Neural cell (in vitro differentiated cells): Measurements from ENCODE around the gene RNF144A. TPM values are rescaled to one million over a fixed set of nuclear protein-coding genes. Genes with fewer than 3 reads are reported as not detected.

Experiments
- H2AFZ ChIP-seq: fragments of 200-600, 300-800 bp; sonication (generic), shearing (Covaris generic); 2 replicates; pipeline ENCODE4 v1.6.0; 2014; ENCODE audit warnings: low read depth, mild to moderate bottlenecking, antibody characterized with exemption, low read length, moderate library complexity
- H3F3A ChIP-seq: fragments of 200-600 bp; shearing (Covaris generic); 2 replicates; pipeline ENCODE4 v1.6.1; 2016; ENCODE audit warnings: mild to moderate bottlenecking, moderate library complexity, mixed read lengths, antibody characterized with exemption, low read length; ENCODE audit not compliant: insufficient read depth, poor library complexity, severe bottlenecking
- H3K27ac ChIP-seq: fragments of 200-600, 300-800 bp; sonication (generic), shearing (Covaris generic); 2 replicates; pipeline ENCODE4 v1.5.1; 2014; ENCODE audit warnings: mild to moderate bottlenecking, low read length, moderate library complexity
- H3K27me3 ChIP-seq: fragments of 300-800, 200-600 bp; sonication (generic), shearing (Covaris generic); 2 replicates; pipeline ENCODE4 v1.6.0; 2014; ENCODE audit warnings: mild to moderate bottlenecking, low read depth, low read length, moderate library complexity; ENCODE audit not compliant: insufficient read depth
- H3K36me3 ChIP-seq: fragments of 300-800, 200-600 bp; sonication (generic), shearing (Covaris generic); 2 replicates; pipeline ENCODE4 v1.5.1; 2014; ENCODE audit warnings: mild to moderate bottlenecking, antibody characterized with exemption, low read length, moderate library complexity; ENCODE audit not compliant: insufficient read depth
- H3K4me2 ChIP-seq: fragments of 300-800, 200-600 bp; sonication (generic), shearing (Covaris generic); 2 replicates; pipeline ENCODE4 v1.6.0; 2014; ENCODE audit warnings: mild to moderate bottlenecking, low read length
- H3K4me3 ChIP-seq: fragments of 300-800, 200-600 bp; sonication (generic), shearing (Covaris generic); 2 replicates; pipeline ENCODE4 v1.5.1; 2014; ENCODE audit warnings: mild to moderate bottlenecking, low read length, moderate library complexity
- H3K79me2 ChIP-seq: fragments of 200-600 bp; shearing (Covaris generic); replicated peaks from 2 replicates; pipeline ENCODE4 v1.6.0; 2014; ENCODE audit warnings: mild to moderate bottlenecking, low read length, moderate library complexity; ENCODE audit not compliant: insufficient read depth
- H3K9ac ChIP-seq: fragments of 300-800, 200-600 bp; sonication (generic), shearing (Covaris generic); 2 replicates; pipeline ENCODE4 v1.6.1; 2016; ENCODE audit warnings: mild to moderate bottlenecking, low read length, mixed read lengths
- H3K9me2 ChIP-seq: fragments of 200-600 bp; shearing (Covaris generic); 2 replicates; pipeline ENCODE4 v1.6.1; 2016; ENCODE audit warnings: mild to moderate bottlenecking, low read length, mixed read lengths; ENCODE audit not compliant: insufficient read depth
- H3K9me3 ChIP-seq: fragments of 200-600, 300-800 bp; sonication (generic), shearing (Covaris generic); 2 replicates; pipeline ENCODE4 v1.6.1; 2016; ENCODE audit warnings: mild to moderate bottlenecking, mixed run types, low read length, moderate library complexity, mixed read lengths
- H4K20me1 ChIP-seq: fragments of 200-600 bp; shearing (Covaris generic); 2 replicates; pipeline ENCODE4 v1.6.1; 2016; ENCODE audit warnings: mild to moderate bottlenecking, mixed run types; ENCODE audit not compliant: insufficient read depth
- CTCF ChIP-seq: fragments of 450-650 bp; IDR thresholded peaks from 2 replicates; pipeline ENCODE4 v1.5.1; 2014; ENCODE audit warnings: antibody characterized with exemption, mild to moderate bottlenecking, moderate library complexity; ENCODE audit not compliant: poor library complexity, severe bottlenecking
- EP300 ChIP-seq: fragments of 450-650 bp; conservative IDR thresholded peaks from 2 replicates; pipeline ENCODE4 v1.6.1; 2014; ENCODE audit warnings: antibody characterized with exemption, mild to moderate bottlenecking, moderate library complexity; ENCODE audit not compliant: poor library complexity, severe bottlenecking
- EZH2 ChIP-seq: fragments of 200-600, 300-800 bp; shearing (Covaris generic), sonication (generic); IDR thresholded peaks from 2 replicates; pipeline ENCODE4 v1.6.1; 2014; ENCODE audit warnings: antibody characterized with exemption, low read length, borderline replicate concordance, mild to moderate bottlenecking; ENCODE audit not compliant: insufficient read depth, poor library complexity, severe bottlenecking
- MXI1 ChIP-seq: fragments of 450-650 bp; conservative IDR thresholded peaks from 2 replicates; pipeline ENCODE4 v1.6.1; 2014; ENCODE audit warnings: antibody characterized with exemption, mild to moderate bottlenecking; ENCODE audit not compliant: poor library complexity, severe bottlenecking
- RAD21 ChIP-seq: fragments of 450-650 bp; conservative IDR thresholded peaks from 2 replicates; pipeline ENCODE4 v1.6.1; 2014; ENCODE audit warnings: antibody characterized with exemption, mild to moderate bottlenecking, moderate library complexity
- REST ChIP-seq: IDR thresholded peaks from 2 replicates; pipeline ENCODE4 v1.6.1; 2012; ENCODE audit warnings: borderline replicate concordance
- SMC3 ChIP-seq: fragments of 450-650 bp; conservative IDR thresholded peaks from 2 replicates; pipeline ENCODE4 v1.6.1; 2014; ENCODE audit warnings: antibody characterized with exemption, mild to moderate bottlenecking, moderate library complexity; ENCODE audit not compliant: poor library complexity
- TAF1 ChIP-seq: IDR thresholded peaks from 2 replicates; pipeline ENCODE4 v1.6.1; 2012; ENCODE audit warnings: low read depth
- polyA plus RNA-seq: library from polyadenylated mRNA; depleted of rRNA; stranded (reverse); fragments of >200 nt; gene quantifications from 2 replicates; pipeline ENCODE4 v1.2.3, GENCODE V29; 2014

Gene RNF144A
- polyA plus RNA-seq, 1 donor from 2014 or later = 26.9 TPM

- peaks cover 12% of the 10 kb centered on the region for H3K36me3 ChIP-seq
Observed at GRCh38 chr2:7034303-7034702, 117.1 kb downstream of the RNF144A start.

GRCh38 chr2:7035884-7036283 is 118.7 kb downstream of the RNF144A start:
- no peak overlapping the region for H3K4me3 ChIP-seq
- TF ChIP-seq REST (no peak), EZH2 (no peak)
- H3K27me3 ChIP-seq = no peaks in the 10 kb centered on the region
- peaks cover 4% of the 10 kb centered on the region for H3K36me3 ChIP-seq
- H3K9me2 ChIP-seq = no peaks in the 10 kb centered on the region
- H3K9ac ChIP-seq = no peak overlapping the region
- no peaks in the 10 kb centered on the region for H3K9me3 ChIP-seq
- no peak overlapping the region for H3K27ac ChIP-seq
- H3F3A ChIP-seq = no peaks in the 10 kb centered on the region
- H4K20me1 ChIP-seq = peaks cover 4% of the 10 kb centered on the region
- no peaks in the 10 kb centered on the region for H3K79me2 ChIP-seq
- no peak overlapping the region for H2AFZ ChIP-seq
- H3K4me2 ChIP-seq = no peak overlapping the region

More at GRCh38 chr2:7034303-7034702, 117.1 kb downstream of the RNF144A start:
- Histone ChIP-seq H3K4me3 (no peak overlapping the region), H3K9me2 (no peaks in the 10 kb centered on the region), H3K27ac (no peak overlapping the region), H3K27me3 (no peaks in the 10 kb centered on the region), H4K20me1 (peaks cover 4% of the 10 kb centered on the region), H3K9ac (no peak overlapping the region), H3K9me3 (no peaks in the 10 kb centered on the region), H3F3A (no peaks in the 10 kb centered on the region), H2AFZ (no peak overlapping the region), H3K79me2 (no peaks in the 10 kb centered on the region), H3K4me2 (no peak overlapping the region)
- no peak for TF ChIP-seq CTCF
- TF ChIP-seq RAD21 = no peak
- no peak for TF ChIP-seq TAF1
- TF ChIP-seq SMC3 = no peak
- no peak for TF ChIP-seq REST
- TF ChIP-seq MXI1 = no peak
- TF ChIP-seq EP300 = no peak
- no peak for TF ChIP-seq EZH2
